Mammary epithelial cell (primary cell): ENCODE results near the gene POLR2C.

ENCODE experiments used
- CTCF ChIP-seq, 2 donors: IDR thresholded peaks in 1 of 2; conservative IDR thresholded peaks in 1 of 2; 2 replicates each; pipeline ENCODE4 v1.5.1; 2011 to 2012; ENCODE audit warnings: inconsistent platforms in 2 of 2, low read length in 2 of 2, mild to moderate bottlenecking in 2 of 2, control low read depth in 1 of 2, low read depth in 1 of 2; ENCODE audit not compliant: insufficient read depth in 1 of 2; ENCODE audit errors: extremely low read depth in 1 of 2
- EZH2 ChIP-seq: IDR thresholded peaks from 2 replicates; pipeline ENCODE4 v1.6.1; 2012; ENCODE audit warnings: low read length, inconsistent platforms, borderline replicate concordance

- no peak for TF ChIP-seq CTCF (conservative IDR thresholded peaks at IDR 0.05 in 1 of 2, IDR thresholded peaks at IDR 0.05 in 1 of 2; ENCODE audit: extremely low read depth in 1 of 2, insufficient read depth in 1 of 2, low read depth in 1 of 2, low read length in 2 of 2)
- TF ChIP-seq EZH2, result no peak
Measured at GRCh38 chr16:57503366-57503765, 40.9 kb downstream of the POLR2C start.
